KMS-11 (cell line): ENCODE results near the gene TRAPPC8.

Experiments used
- H2AFZ ChIP-seq: fragments of 200-600 bp; sonication (generic); 2 replicates; pipeline ENCODE4 v1.6.1; 2016; ENCODE audit warnings: antibody characterized with exemption, mixed run types, low read depth
- H3K27ac ChIP-seq: fragments of 200-600 bp; sonication (generic); 2 replicates; pipeline ENCODE4 v1.6.1; 2016; ENCODE audit warnings: mild to moderate bottlenecking, mixed run types
- H3K27me3 ChIP-seq: fragments of 200-600 bp; sonication (generic); 2 replicates; pipeline ENCODE4 v1.6.1; 2017; ENCODE audit warnings: mild to moderate bottlenecking, low read depth, mixed run types, moderate library complexity; ENCODE audit not compliant: insufficient read depth
- H3K36me3 ChIP-seq: fragments of 200-600 bp; sonication (generic); 2 replicates; pipeline ENCODE4 v1.6.1; 2017; ENCODE audit warnings: mild to moderate bottlenecking, mixed run types; ENCODE audit not compliant: insufficient read depth
- H3K4me1 ChIP-seq: fragments of 200-600 bp; sonication (generic); 2 replicates; pipeline ENCODE4 v1.6.1; 2016; ENCODE audit warnings: mild to moderate bottlenecking, low read depth, mixed run types; ENCODE audit not compliant: poor library complexity, severe bottlenecking
- H3K4me2 ChIP-seq: fragments of 200-600 bp; sonication (generic); 2 replicates; pipeline ENCODE4 v1.7.0; 2016; ENCODE audit warnings: mild to moderate bottlenecking, mixed run types
- H3K4me3 ChIP-seq: fragments of 200-600 bp; sonication (generic); IDR thresholded peaks from 2 replicates; pipeline ENCODE4 v1.6.1; 2017; ENCODE audit warnings: low read depth, low read length, mixed read lengths; ENCODE audit not compliant: insufficient read depth
- H3K79me2 ChIP-seq: fragments of 200-600 bp; sonication (generic); 2 replicates; pipeline ENCODE4 v1.6.1; 2016; ENCODE audit warnings: low read depth, mixed run types; ENCODE audit not compliant: insufficient read depth
- H3K9ac ChIP-seq: fragments of 200-600 bp; sonication (generic); 2 replicates; pipeline ENCODE4 v1.6.1; 2016; ENCODE audit warnings: mild to moderate bottlenecking, mixed run types
- H4K20me1 ChIP-seq: fragments of 200-600 bp; sonication (generic); 2 replicates; pipeline ENCODE4 v1.6.1; 2016; ENCODE audit warnings: mild to moderate bottlenecking, mixed run types; ENCODE audit not compliant: insufficient read depth
- TF ChIP-seq, protein P1 (sequence below): fragments of 200-600 bp; sonication (generic); conservative IDR thresholded peaks from 2 replicates; pipeline ENCODE4 v1.6.1; 2017; ENCODE audit warnings: low read depth, mild to moderate bottlenecking, antibody characterized with exemption, low read length, moderate library complexity, mixed read lengths

Gene TRAPPC8

DNA sequence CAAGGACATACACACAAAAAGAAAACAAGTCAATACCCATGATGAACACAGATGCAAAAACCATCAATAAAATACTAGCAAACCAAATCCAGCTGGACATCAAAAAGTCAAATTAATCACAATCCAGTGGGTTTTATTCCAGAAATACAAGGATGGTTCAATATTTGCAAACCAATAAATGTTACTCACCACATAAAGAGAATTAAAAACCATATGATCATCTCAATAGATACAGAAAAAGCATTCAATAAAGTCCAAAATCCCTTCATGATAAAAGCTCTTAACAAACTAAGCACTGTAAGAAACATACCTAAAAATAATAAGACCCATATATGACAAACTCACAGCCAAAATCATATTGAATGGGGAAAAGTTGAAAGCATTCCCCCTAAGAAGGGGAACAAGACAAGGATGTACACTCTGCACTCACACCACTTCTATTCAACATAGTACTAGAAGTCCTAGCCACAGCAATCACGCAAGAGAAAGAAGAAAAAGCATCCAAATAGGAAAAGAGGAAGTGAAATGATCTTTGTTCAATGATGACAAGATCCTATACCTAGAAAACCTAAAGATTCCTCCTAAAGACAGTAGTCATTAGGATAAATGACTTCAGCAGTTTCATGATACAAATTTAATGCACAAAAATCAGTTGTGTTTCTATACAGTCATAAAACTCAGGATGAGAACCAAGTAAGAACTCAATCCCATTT is 62.6 kb downstream of the TRAPPC8 start:
- H3K4me3 ChIP-seq: no peak overlapping the region
- no peaks in the 10 kb centered on the region for H3K79me2 ChIP-seq
- no peaks in the 10 kb centered on the region for H4K20me1 ChIP-seq
- H3K9ac ChIP-seq: no peak overlapping the region
- H3K4me2 ChIP-seq: no peak overlapping the region
- no peaks in the 10 kb centered on the region for H3K27me3 ChIP-seq
- no peaks in the 10 kb centered on the region for H3K4me1 ChIP-seq
- TF ChIP-seq, protein P1, sequence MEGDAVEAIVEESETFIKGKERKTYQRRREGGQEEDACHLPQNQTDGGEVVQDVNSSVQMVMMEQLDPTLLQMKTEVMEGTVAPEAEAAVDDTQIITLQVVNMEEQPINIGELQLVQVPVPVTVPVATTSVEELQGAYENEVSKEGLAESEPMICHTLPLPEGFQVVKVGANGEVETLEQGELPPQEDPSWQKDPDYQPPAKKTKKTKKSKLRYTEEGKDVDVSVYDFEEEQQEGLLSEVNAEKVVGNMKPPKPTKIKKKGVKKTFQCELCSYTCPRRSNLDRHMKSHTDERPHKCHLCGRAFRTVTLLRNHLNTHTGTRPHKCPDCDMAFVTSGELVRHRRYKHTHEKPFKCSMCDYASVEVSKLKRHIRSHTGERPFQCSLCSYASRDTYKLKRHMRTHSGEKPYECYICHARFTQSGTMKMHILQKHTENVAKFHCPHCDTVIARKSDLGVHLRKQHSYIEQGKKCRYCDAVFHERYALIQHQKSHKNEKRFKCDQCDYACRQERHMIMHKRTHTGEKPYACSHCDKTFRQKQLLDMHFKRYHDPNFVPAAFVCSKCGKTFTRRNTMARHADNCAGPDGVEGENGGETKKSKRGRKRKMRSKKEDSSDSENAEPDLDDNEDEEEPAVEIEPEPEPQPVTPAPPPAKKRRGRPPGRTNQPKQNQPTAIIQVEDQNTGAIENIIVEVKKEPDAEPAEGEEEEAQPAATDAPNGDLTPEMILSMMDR: no peak
- no peaks in the 10 kb centered on the region for H3K36me3 ChIP-seq
- no peak overlapping the region for H2AFZ ChIP-seq
- no peak overlapping the region for H3K27ac ChIP-seq

DNA sequence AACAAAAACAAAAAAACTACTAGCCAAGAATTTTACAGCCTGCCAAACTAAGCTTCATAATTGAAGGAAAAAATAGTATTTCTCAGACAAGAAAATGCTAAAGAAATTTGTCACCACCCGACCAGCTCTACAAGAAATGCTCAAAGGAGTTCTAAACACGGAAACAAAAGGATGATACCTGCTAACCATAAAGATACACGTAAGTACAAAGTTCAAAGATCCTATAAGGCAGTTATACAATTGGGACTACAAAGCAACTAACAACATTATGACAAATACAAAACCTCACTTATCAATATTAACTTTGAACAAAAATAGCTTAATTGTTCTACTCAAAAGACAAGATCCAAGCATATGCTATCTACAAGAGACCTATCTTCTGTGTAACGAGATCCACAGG is 64.6 kb downstream of the TRAPPC8 start:
- Histone ChIP-seq H3K4me2 (no peak overlapping the region), H3K9ac (no peak overlapping the region), H3K4me1 (no peaks in the 10 kb centered on the region), H3K27me3 (no peaks in the 10 kb centered on the region), H3K4me3 (no peak overlapping the region), H3K79me2 (no peaks in the 10 kb centered on the region), H3K27ac (no peak overlapping the region), H2AFZ (no peak overlapping the region), H3K36me3 (no peaks in the 10 kb centered on the region), H4K20me1 (no peaks in the 10 kb centered on the region)
- TF ChIP-seq, protein P1: no peak

DNA sequence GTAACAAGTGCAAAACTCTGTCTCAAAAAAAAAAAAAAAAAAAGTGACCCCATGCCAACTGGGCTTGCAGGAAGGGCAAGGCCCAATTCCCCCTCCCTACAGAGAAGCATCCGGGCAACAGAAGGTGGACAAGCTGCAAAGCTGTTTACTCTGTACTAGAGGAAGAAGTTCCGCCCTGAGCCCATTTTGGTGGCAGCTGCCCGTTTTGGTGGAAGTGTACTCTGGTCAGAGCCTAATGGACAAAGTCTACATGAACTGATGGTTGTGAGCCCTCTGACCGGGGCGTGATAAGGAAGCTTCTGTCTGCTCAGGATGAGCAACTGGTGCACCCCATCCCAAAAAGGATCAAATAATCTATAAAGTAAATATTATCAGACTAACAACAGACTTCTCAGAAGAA is 65.0 kb downstream of the TRAPPC8 start:
- H3K36me3 ChIP-seq: no peaks in the 10 kb centered on the region
- TF ChIP-seq, protein P1: no peak
- no peaks in the 10 kb centered on the region for H3K27me3 ChIP-seq
- no peaks in the 10 kb centered on the region for H3K79me2 ChIP-seq
- H3K4me2 ChIP-seq: no peak overlapping the region
- H4K20me1 ChIP-seq: no peaks in the 10 kb centered on the region
- H3K4me1 ChIP-seq: no peaks in the 10 kb centered on the region
- H2AFZ ChIP-seq: no peak overlapping the region
- H3K27ac ChIP-seq: no peak overlapping the region
- H3K4me3 ChIP-seq: no peak overlapping the region
- H3K9ac ChIP-seq: no peak overlapping the region

DNA sequence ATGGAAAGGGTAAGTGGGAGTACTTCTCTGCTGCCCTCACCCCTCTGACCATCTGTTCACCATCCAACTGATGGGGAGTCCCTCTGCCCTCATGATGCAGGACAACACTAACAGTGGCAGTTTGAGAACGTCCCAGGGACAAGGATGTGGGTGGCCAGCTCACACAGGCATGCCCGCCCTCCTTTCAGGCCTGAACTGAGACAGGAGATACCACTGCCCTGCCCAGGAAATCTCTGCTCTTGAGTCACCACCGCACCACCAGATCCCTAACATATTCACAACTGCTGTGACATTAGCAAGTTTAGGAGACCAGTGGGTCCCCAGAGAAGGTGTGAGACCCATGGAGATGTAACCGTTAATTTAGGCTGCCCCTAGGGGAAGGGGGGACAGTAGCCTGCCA is 66.2 kb downstream of the TRAPPC8 start:
- TF ChIP-seq, protein P1: no peak
- H2AFZ ChIP-seq: no peak overlapping the region

More for the DNA sequence above, 66.2 kb downstream of the TRAPPC8 start:
- H3K79me2 ChIP-seq: no peaks in the 10 kb centered on the region
- no peak overlapping the region for H3K27ac ChIP-seq
- H3K36me3 ChIP-seq: no peaks in the 10 kb centered on the region
- H3K27me3 ChIP-seq: no peaks in the 10 kb centered on the region
- no peaks in the 10 kb centered on the region for H4K20me1 ChIP-seq
- H3K4me1 ChIP-seq: no peaks in the 10 kb centered on the region
- H3K4me2 ChIP-seq: no peak overlapping the region
- H3K9ac ChIP-seq: no peak overlapping the region
- H3K4me3 ChIP-seq: no peak overlapping the region
